Right hindlimb (tissue), 1 donor: Measurements from ENCODE around the gene ADD3.
"Not testable (repeated sequence)": the region's sequence is repeated elsewhere in the genome, so short reads cannot be mapped to it uniquely, and the experiment has no call there.

ENCODE experiments used
- DNase-seq: peaks from one replicate; pipeline ENCODE4 v3.0.0-alpha.2; 2018

Gene ADD3

DNA sequence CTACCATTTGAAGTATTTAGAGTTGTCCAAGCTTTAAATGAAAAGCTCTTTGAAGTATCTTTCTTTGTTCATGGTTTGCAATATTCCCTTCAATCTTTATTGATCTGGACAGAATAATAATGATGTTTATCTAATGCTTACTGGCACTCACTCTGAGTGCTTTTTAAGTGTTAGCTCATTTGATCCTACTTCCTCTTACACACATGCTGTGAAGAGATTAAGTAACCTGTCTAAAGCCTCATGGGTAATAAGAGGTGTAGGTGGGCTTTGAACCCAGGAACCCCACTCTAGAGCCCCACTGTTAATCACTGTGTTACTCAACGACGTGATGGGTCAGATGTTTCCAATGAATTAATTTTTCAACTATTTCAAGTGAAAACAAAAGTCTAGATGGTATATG, 31.1 kb upstream of the ADD3 start:
- no peak for DNase-seq

DNA sequence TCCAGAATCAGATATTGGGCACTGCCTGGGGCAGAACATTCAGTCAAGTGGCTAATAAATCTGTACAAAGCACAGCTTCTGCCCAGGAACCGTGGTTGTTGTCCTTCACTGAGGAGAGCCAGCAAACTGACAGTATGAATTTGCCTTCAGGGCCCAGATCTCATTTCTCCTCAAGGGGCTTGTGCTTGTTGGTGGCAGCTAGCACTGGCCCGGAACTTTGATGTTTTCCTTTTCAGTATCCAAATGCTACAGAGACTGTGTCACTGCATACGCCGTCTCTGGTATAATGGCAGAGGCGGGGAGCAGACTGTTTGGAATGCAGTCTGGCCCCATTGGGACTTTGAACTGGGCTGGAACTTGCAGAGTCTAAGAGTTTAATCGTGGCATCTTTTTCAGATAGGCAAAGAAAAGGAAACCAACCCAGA, 30.4 kb upstream of the ADD3 start:
- peak; percentile 45 for DNase-seq

GRCh38 chr10:109978481-109978880, 29.3 kb upstream of the ADD3 start:
- no peak for DNase-seq

- DNase-seq: no peak
These were observed 28.6 kb upstream of the ADD3 start for GRCh38 chr10:109979215-109979614.

DNA sequence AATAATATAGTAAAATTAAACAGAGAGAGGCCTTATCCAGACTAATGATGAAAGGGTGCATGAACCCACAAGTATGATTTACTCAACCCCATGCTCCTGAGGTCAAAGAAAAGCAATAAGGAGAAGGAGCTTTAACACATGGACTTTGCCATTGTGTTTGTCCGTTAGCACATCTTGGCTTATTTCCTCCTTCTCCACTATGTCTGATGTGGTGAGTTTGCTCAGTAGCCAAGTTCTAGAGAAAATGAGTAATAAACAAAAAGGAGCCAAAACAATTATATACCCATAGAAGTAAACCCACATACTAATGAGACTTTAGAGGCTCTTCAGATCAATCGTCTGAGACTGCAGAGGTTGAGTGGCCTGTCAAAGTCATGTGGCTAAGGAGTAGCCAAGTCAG, 26.1 kb upstream of the ADD3 start:
- no peak for DNase-seq

DNA sequence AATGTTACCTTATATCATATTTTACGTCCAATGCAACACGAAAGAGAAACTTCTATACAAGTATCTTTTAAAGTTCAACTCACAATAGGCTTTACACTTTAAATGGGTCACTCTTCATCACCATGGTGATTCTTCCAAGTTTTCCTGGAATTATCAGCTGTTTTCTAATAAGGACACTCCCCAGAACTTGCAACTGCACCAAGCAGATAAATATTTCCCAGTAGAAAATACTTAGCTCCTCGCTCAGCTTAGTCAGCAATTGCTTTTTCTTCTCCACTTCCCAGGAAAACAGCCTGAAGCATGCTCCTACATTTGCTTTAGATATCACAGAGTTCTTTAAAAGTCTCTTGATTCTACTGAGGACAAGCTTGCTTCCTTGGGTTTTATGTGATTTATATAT, 25.7 kb upstream of the ADD3 start:
- DNase-seq: no peak

DNA sequence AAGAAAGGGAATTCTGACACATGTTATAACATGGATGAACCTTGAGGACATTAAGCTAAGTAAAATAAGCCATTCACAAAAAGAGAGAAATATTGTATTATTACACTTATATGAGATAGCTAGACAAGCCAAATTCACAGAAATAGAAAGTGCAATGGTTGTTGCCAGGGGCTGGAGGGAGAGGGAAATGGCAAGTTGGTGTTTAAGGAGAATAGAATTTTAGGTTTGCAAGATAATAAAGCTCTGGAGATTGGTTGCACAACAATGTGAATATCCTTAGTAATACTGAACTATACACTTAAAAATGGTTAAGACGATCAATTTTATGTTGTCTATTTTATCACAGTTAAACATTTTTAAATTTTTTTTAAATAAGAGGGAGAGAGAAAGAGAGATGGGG, 25.0 kb upstream of the ADD3 start:
- DNase-seq: no peak

DNA sequence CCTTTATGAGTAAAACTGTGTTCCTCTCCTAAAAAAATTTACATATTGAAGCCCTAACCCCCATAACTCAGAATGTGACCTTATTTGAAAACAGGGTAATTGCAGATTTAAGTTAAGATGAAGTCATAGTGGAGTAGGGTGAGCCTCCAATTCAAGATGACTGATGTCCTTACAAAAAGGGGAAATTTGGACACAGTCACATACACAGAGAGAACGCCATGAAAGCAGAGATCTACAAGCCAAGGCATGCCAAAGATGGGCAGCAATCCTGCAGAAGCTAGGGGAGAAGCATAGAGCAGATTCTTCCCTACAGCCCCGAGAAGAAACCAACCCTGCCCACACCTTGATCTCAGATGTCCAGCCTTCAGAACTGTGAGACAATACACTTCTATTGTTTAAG, 23.8 kb upstream of the ADD3 start:
- DNase-seq: no peak

DNA sequence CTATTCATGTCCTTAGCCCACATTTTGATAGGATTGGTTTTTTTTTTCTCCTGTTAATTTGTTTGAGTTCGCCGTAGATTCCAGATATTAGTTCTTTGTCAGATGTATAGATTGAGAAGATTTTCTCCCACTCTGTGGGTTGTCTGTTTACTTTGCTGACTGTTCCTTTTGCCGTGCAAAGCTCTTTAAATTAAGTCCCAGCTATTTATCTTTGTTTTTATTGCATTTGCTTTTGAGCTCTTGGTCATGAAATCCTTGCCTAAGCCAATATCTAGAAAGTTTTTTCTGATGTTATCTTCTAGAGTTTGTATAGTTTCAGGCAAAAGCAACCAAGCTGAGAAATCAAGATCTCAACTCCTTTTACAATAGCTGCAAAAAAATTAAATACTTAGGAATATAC, 22.0 kb upstream of the ADD3 start:
- not testable (repeated sequence) for DNase-seq

DNA sequence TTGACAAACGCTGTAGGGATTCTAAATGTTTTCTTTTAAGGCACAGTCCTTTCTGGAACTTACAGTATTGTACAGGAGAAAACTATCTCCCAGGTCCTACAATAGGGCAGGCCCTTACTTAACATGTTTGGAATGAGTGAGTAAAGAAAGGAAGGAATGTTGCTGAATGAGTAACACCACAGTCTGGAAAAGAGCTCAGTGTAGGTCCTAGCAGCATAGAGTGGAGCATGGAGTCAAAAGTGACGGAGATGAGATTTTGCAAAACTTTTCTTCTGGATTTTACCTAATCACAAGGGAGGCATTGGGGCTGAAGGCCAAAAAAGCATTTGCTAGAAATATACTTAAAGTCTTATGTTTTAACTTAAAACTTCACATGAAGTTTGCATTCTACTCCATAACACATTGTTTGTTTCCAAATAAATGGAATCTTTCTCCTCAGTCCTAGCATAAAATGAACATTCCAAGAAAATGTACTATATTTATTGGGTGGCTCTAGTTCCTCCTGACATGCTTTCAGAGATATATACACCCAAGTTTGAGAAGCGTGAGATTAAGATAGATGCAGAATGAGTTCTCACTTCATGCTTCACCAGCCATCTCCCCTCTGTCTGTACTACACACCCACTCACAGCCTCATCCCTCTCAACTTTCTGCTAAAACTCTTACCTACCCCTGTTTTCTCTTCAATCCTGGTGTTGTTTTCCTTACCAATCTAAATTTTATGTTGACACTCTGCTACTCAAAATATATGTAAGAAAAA, 20.2 kb upstream of the ADD3 start:
- DNase-seq: no peak

GRCh38 chr10:109988212-109988596, 19.6 kb upstream of the ADD3 start:
- no peak for DNase-seq

DNA sequence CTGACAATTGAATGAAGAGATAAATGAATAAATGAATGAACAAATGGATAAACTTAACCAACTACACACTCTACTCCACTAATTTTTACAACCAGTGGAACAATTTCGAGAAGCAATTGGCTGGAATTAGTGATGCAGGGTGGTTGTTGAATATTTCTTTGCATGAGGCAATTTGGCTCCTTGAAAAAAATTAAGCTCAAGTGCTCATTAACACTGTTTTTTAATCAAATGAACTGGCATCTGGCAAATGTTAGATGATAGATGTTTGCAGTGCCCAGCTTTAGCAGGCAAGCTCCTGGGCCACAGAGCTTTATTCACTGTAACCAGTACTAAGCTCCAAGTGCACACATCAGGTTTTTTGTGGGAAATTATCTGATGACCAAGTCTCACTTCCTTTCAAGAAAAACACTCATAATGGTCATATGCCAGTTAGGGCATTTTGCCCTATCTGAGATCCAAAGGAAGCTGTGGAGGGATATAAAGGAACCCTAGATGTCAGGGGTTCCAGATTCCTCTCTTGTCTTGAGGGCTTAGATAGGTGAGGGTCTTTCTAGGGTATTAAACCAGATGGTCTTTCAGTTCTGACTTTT, 16.4 kb upstream of the ADD3 start:
- no peak for DNase-seq

DNA sequence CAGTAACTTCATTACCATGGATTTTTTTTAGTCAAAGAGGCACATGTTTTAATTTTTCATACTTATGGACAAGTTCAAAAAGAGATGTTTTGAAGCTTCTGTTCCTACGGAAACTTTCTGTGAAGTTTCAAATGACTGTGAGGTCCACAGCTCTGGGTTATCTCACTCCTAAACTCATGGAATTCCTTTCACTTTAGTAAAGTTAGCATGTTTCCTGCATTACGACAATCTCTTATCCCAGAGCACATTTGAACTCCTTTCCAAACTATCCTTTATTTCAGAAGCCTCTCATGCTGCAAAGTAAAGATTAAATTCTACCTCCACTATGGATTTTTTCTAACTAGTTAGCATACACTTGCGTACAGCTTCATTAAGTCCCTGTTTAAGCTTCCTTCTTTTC, 15.3 kb upstream of the ADD3 start:
- DNase-seq: no peak

GRCh38 chr10:109993551-109994330, 14.0 kb upstream of the ADD3 start:
- DNase-seq: no peak

- DNase-seq: no peak
These were observed 12.8 kb upstream of the ADD3 start for GRCh38 chr10:109994711-109995577.

DNA sequence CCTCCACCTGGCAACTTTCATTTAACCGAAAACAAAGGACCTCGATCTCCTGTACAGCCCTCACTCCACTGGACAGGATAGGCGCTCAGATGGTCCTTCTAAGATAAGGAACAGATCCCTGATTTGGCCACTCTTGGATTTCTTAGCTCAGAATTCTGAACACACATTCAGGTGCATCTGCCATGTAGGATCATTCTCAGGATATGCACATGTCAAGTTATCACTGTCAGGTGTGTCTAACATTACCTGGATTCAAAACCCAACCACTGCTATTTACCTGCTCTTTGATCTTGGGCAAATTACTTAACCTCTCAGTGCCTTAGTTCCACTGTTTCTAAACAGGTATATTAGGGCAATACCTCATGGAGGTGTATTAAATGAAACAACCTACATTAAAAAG, 12.2 kb upstream of the ADD3 start:
- no peak for DNase-seq

DNA sequence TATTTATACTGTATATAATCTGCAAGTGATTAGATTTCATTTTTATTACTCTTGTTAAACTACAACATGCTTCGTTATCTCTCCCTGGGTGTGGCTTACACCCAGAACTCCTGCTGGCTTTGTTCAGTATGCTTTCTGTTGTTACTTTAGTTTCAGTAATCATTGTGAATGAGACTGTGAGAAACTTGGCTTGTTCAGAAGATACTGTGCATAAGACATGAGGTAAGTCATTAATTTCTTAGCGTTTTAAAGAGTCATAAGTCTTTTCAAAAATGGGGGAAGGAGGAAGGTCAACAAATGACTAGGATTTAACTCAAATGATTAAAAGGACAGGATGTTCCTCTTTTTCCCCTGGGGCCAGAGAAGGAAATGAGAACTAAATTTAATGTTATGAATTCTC, 11.6 kb upstream of the ADD3 start:
- no peak for DNase-seq

DNA sequence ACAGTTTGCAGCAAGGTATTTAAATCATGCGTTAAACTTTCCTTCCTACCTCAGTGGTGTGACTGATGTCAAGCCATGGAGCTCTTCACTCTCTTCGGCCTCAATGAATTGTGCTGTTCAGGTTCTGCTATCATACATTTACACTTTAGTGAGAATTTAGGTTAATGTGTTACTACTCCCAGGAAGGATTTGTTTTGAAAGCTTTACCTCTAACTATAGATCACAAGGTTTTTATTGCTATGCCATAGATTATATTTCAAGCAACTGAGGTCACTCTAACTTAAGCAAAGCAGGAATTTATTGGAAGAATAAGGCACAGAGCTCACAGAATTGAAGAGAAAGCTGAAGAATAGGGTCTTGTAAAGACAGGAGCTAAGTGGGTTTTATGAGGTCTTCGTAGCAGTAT, 11.0 kb upstream of the ADD3 start:
- no peak for DNase-seq

DNA sequence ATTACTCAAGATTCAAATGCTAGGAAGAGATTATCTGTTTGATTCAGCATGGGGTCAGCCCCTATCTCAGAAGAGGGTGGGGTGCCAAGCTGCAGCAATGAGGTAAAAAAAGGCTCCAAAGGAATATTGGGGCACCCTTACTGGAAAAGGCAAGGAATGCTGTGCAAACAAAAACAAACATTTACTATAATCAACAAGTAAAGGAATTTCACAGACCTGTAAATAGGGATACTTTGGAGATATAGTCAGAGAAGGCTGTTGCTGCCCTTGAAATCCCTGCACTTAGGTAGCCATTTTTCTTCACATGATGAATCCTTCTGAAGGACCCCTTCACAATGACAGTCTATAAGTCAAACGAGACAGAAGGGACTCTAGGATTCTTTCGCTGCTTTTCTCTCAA, 10.6 kb upstream of the ADD3 start:
- DNase-seq: no peak

DNA sequence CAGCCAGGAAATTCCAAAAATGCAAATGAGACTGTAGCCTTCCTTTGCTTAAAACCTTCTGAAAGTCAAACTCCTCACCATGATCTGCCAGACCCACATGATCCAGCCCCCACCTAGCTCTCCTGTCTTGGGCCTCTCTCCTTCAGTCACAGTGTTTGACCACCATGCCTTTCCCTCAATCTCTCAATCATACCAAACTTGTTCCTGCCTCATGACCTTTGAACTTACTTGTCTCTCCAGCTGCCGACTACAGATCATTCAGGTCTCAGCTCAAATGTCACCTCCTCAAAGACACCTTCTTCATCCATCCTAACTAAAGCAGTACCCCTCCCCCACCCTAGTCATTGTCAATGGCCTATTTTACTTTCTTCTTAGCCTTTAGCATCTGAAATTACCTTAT, 9.3 kb upstream of the ADD3 start:
- DNase-seq: no peak

- no peak for DNase-seq
These were observed 4.8 kb upstream of the ADD3 start for GRCh38 chr10:110002801-110003523.

GRCh38 chr10:110003524-110003885, 4.3 kb upstream of the ADD3 start:
- no peak for DNase-seq

DNA sequence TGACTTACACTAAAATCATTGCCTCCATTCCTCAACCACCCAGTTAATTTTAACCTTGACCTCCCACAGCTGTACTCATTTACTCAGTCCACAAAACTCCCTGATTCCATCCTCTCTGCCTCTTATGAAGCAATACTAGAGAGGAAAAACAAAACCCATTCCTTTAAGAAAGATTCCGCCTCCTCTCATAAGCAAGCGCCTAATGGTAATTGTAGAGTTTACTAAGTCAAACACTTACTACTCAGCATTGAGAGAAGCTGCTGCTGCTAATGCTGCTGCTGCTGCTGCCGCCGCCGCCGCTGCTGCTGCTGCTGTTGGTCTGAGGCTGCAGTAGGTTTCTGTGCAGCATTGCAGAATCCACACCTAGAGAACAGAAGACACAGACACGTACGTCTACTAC, 2.1 kb upstream of the ADD3 start:
- DNase-seq: peak; percentile 65
